ENCODE results near the gene TRMT1. TPM values are rescaled to one million over a fixed set of nuclear protein-coding genes. Genes with fewer than 3 reads are reported as not detected.

The TRMT1 gene
- total and polyA plus RNA-seq, 2 donors (not counting 1 experiment from before 2014, with no cell fraction given) = 12.2 to 20.3 TPM

DNA sequence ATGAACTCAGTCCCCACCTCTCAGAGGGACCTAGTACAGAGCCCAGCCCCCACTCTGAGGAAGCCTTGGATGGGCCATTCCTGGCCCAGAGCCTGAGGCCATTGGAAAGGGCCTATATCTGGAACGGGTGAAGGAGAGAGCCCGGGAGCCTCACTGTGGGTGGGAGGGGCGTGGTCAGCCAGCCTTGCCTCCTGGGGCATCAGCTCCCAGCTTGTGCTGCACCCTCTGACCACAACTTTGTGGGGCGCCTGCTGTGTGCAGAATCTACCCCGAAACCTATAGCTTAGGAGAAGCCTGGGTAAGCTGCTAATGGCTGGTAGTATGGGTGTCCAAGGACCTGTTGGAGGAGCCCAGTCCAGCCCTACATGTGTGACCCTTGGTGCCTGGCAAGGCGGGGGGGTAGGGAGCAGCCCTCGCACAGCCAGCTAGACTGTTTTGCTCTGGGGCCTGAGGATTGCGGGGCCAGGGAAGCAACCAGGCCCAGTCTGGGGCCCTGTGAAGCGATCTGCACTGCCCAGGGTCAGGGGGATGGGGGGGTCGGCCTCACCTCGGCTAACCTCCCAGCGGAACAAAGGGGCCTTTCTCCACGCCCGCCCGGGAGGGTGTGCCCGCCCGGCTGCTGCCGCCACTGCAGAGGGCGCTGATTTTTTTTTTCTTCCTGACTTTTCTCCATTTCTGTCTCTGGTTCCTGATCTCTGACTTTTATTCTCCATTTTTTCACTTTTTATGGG lies 56.1 kb downstream of the TRMT1 start:
- TF ChIP-seq, protein P1, sequence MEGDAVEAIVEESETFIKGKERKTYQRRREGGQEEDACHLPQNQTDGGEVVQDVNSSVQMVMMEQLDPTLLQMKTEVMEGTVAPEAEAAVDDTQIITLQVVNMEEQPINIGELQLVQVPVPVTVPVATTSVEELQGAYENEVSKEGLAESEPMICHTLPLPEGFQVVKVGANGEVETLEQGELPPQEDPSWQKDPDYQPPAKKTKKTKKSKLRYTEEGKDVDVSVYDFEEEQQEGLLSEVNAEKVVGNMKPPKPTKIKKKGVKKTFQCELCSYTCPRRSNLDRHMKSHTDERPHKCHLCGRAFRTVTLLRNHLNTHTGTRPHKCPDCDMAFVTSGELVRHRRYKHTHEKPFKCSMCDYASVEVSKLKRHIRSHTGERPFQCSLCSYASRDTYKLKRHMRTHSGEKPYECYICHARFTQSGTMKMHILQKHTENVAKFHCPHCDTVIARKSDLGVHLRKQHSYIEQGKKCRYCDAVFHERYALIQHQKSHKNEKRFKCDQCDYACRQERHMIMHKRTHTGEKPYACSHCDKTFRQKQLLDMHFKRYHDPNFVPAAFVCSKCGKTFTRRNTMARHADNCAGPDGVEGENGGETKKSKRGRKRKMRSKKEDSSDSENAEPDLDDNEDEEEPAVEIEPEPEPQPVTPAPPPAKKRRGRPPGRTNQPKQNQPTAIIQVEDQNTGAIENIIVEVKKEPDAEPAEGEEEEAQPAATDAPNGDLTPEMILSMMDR (conservative IDR thresholded peaks at IDR 0.05 in 1 of 2, IDR thresholded peaks at IDR 0.05 in 1 of 2; ENCODE audit: low read depth in 1 of 2, low read length in 2 of 2) = no peak
- no peak for TF ChIP-seq EZH2 (IDR thresholded peaks at IDR 0.05; ENCODE audit: low read length, missing control alignments)
- peak overlapping the region in 2 of 4 experiments; percentile 17 to 43 for H3K4me3 ChIP-seq (replicated peaks in 1 of 4; ENCODE audit: control extremely low read depth in 1 of 4, insufficient read depth in 1 of 4, low read depth in 3 of 4, low read length in 4 of 4)
- no peaks in the 10 kb centered on the region for H4K20me1 ChIP-seq (ENCODE audit: control insufficient read depth, extremely low read depth, insufficient read depth, low read length)
- DNase-seq (ENCODE audit: low read depth in 2 of 2) = peak; percentile 24 to 43
- peak overlapping the region; percentile 71 for H3K4me2 ChIP-seq (ENCODE audit: extremely low read depth, insufficient read depth, low read length)
- H2AFZ ChIP-seq (ENCODE audit: low read length) = no peak overlapping the region
- no peak overlapping the region for H3K9ac ChIP-seq (ENCODE audit: insufficient read depth, low read length)
- no peaks in the 10 kb centered on the region for H3K9me3 ChIP-seq (ENCODE audit: control insufficient read depth, insufficient read depth, low read depth, low read length)
- H3K36me3 ChIP-seq (ENCODE audit: control insufficient read depth, insufficient read depth, low read length) = peaks cover 12% of the 10 kb centered on the region
- H3K79me2 ChIP-seq (ENCODE audit: control insufficient read depth, insufficient read depth, low read length) = peaks cover 84% of the 10 kb centered on the region
- peak overlapping the region; percentile 69 for H3K27ac ChIP-seq (ENCODE audit: insufficient read depth, low read length)
- H3K4me1 ChIP-seq (ENCODE audit: control insufficient read depth, extremely low read depth, insufficient read depth, low read length) = peaks cover 55% of the 10 kb centered on the region
- no peaks in the 10 kb centered on the region for H3K27me3 ChIP-seq (ENCODE audit: control insufficient read depth, insufficient read depth, low read length)

DNA sequence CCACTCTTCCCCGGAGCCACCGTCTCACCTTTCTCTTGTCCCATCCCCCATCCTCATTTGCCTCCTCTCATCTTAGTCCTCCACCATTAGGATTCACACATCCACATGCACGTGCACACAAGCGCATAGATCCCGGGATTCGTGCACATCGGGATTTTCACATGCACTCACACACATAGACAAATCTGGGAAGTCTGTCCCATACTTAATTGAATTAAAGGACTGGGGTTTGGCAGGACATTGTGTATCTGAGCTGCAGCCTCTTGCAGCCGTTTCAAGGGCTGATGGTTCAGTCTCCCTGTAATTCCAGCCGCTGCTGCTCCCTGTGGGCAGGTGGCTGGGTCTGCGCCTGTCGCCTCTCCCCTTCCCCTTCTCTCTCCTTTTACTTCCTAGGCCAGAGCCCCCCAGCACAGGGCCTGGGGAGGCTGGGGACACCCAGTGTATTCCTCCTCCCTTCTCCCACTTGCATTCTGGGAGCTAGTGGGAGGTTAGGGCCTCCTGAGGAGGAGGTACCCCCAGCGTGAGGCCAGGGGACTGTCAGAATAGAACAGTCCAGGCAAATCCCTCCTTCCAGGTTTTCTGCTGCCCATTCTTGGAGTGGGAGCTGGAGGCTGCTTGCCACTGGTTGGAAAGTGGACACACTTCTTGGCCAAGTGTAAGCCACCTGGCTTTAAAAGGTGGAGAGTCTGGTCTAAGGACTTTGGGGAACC lies 57.4 kb downstream of the TRMT1 start:
- no peak overlapping the region for H3K4me2 ChIP-seq (ENCODE audit: extremely low read depth, insufficient read depth, low read length)
- no peak overlapping the region for H3K27ac ChIP-seq (ENCODE audit: insufficient read depth, low read length)
- no peak overlapping the region for H3K9ac ChIP-seq (ENCODE audit: insufficient read depth, low read length)
- H3K27me3 ChIP-seq (ENCODE audit: control insufficient read depth, insufficient read depth, low read length) = no peaks in the 10 kb centered on the region
- H3K36me3 ChIP-seq (ENCODE audit: control insufficient read depth, insufficient read depth, low read length) = peaks cover 4% of the 10 kb centered on the region
- H3K9me3 ChIP-seq (ENCODE audit: control insufficient read depth, insufficient read depth, low read depth, low read length) = no peaks in the 10 kb centered on the region
- no peak overlapping the region for H2AFZ ChIP-seq (ENCODE audit: low read length)
- H3K4me1 ChIP-seq (ENCODE audit: control insufficient read depth, extremely low read depth, insufficient read depth, low read length) = peaks cover 59% of the 10 kb centered on the region
- no peak overlapping the region for H3K4me3 ChIP-seq (replicated peaks in 1 of 4; ENCODE audit: control extremely low read depth in 1 of 4, insufficient read depth in 1 of 4, low read depth in 3 of 4, low read length in 4 of 4)
- no peaks in the 10 kb centered on the region for H4K20me1 ChIP-seq (ENCODE audit: control insufficient read depth, extremely low read depth, insufficient read depth, low read length)
- H3K79me2 ChIP-seq (ENCODE audit: control insufficient read depth, insufficient read depth, low read length) = peaks cover 75% of the 10 kb centered on the region
- TF ChIP-seq EZH2 (IDR thresholded peaks at IDR 0.05; ENCODE audit: low read length, missing control alignments) = no peak
- TF ChIP-seq, protein P1 (conservative IDR thresholded peaks at IDR 0.05 in 1 of 2, IDR thresholded peaks at IDR 0.05 in 1 of 2; ENCODE audit: low read depth in 1 of 2, low read length in 2 of 2) = no peak
- DNase-seq (ENCODE audit: low read depth in 2 of 2) = no peak

DNA sequence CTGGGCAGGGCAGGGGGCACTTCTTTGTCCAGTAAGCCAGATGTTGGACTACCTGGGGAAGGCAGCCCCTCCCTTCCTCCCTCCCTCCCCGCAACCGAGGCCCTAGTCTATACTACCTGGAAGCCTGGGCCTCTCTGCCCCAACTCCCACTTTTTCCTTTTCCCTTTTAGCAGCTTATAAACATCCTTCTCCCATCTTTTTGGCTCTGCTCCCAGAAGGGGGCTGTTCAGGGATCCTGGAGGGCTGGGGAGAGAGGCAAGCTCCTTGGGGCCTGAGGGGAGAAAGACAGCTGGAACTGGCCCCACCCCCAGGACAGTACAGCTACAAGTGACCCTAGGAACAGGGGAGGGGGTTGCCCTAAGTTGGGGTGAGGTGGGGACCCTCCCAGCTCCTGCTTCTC lies 58.8 kb downstream of the TRMT1 start:
- no peaks in the 10 kb centered on the region for H4K20me1 ChIP-seq (ENCODE audit: control insufficient read depth, extremely low read depth, insufficient read depth, low read length)
- H3K4me3 ChIP-seq (replicated peaks in 1 of 4; ENCODE audit: control extremely low read depth in 1 of 4, insufficient read depth in 1 of 4, low read depth in 3 of 4, low read length in 4 of 4) = no peak overlapping the region
- H3K27ac ChIP-seq (ENCODE audit: insufficient read depth, low read length) = no peak overlapping the region
- no peak overlapping the region for H2AFZ ChIP-seq (ENCODE audit: low read length)
- TF ChIP-seq, protein P1 (conservative IDR thresholded peaks at IDR 0.05 in 1 of 2, IDR thresholded peaks at IDR 0.05 in 1 of 2; ENCODE audit: low read depth in 1 of 2, low read length in 2 of 2) = no peak
- no peak for TF ChIP-seq EZH2 (IDR thresholded peaks at IDR 0.05; ENCODE audit: low read length, missing control alignments)
- DNase-seq (ENCODE audit: low read depth in 2 of 2) = peak in 1 of 2 donors; percentile 27
- no peaks in the 10 kb centered on the region for H3K9me3 ChIP-seq (ENCODE audit: control insufficient read depth, insufficient read depth, low read depth, low read length)
- no peak overlapping the region for H3K9ac ChIP-seq (ENCODE audit: insufficient read depth, low read length)
- peak overlapping the region; percentile 90 for H3K4me2 ChIP-seq (ENCODE audit: extremely low read depth, insufficient read depth, low read length)
- peaks cover 2% of the 10 kb centered on the region for H3K36me3 ChIP-seq (ENCODE audit: control insufficient read depth, insufficient read depth, low read length)
- H3K79me2 ChIP-seq (ENCODE audit: control insufficient read depth, insufficient read depth, low read length) = peaks cover 68% of the 10 kb centered on the region
- no peaks in the 10 kb centered on the region for H3K27me3 ChIP-seq (ENCODE audit: control insufficient read depth, insufficient read depth, low read length)
- H3K4me1 ChIP-seq (ENCODE audit: control insufficient read depth, extremely low read depth, insufficient read depth, low read length) = peaks cover 62% of the 10 kb centered on the region

Data from fibroblast of lung (primary cell).